Rectal smooth muscle tissue (tissue), 1 donor: ENCODE results near the gene UQCR11.

Experiments
- H3K27ac ChIP-seq: one replicate; pipeline ENCODE4 v1.7.0; 2013; ENCODE audit warnings: low read depth, low read length, inconsistent platforms
- H3K27me3 ChIP-seq: one replicate; pipeline ENCODE4 v1.7.0; 2013; ENCODE audit warnings: low read length; ENCODE audit not compliant: control insufficient read depth, insufficient read depth
- H3K36me3 ChIP-seq: one replicate; pipeline ENCODE4 v1.7.0; 2013; ENCODE audit warnings: low read length; ENCODE audit not compliant: control insufficient read depth, insufficient read depth
- H3K4me1 ChIP-seq: one replicate; pipeline ENCODE4 v1.7.0; 2013; ENCODE audit warnings: low read length; ENCODE audit not compliant: control insufficient read depth, insufficient read depth
- H3K4me3 ChIP-seq: one replicate; pipeline ENCODE4 v1.7.0; 2013; ENCODE audit warnings: low read length
- H3K9ac ChIP-seq: one replicate; pipeline ENCODE4 v1.7.0; 2013; ENCODE audit warnings: low read length

The UQCR11 gene

DNA sequence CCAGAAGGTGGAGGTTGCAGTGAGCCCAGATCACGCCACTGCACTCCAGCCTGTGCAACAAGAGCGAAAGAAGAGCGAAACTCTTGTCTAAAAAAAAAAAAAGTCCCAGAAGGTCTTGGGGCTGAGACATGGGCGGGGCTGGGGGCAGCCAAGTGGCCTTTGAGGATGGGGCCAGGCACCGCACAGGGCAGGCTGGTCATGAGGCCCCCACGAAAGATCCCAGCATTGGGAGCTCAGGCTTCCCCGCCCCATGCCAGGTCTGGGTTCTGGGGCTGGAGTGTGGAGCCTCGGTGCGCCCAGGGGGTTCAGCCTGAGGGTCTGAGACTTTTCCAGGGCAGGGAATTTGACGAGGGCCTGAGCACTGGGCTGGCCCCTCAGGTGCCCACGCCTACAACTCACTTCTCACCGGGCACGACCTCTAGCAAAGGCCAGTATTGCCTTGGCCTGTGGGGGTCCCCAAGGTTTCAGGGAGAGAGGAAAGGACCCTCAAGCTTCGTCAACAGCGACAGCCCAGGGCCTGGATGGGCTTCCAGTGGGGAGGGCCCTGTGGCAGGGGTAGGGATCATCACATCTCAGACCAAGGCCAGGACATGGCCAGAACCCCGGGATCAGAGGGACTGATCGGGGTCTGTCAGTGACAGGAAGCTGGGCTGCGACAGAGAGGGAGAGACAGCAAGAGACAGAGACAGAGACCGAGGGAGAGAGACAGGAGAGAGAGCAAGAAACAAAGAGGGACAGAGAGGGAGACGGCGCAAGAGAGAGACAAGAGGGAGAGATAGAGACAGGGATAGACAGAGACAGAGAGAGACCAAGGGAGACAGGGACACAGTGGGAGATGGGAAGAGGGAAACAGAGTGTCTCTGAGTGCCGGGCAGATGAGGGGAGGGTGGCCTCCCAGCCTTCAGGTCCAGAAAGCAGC lies 29.7 kb downstream of the UQCR11 start:
- no peak overlapping the region for H3K4me3 ChIP-seq
- H3K27me3 ChIP-seq = no peaks in the 10 kb centered on the region
- no peak overlapping the region for H3K27ac ChIP-seq
- peaks cover 11% of the 10 kb centered on the region for H3K36me3 ChIP-seq
- no peaks in the 10 kb centered on the region for H3K4me1 ChIP-seq
- H3K9ac ChIP-seq = no peak overlapping the region

- no peaks in the 10 kb centered on the region for H3K4me1 ChIP-seq
- no peak overlapping the region for H3K4me3 ChIP-seq
- no peaks in the 10 kb centered on the region for H3K27me3 ChIP-seq
- H3K9ac ChIP-seq = no peak overlapping the region
- H3K27ac ChIP-seq = no peak overlapping the region
- H3K36me3 ChIP-seq = peaks cover 8% of the 10 kb centered on the region
Observed at GRCh38 chr19:1574354-1575136, 30.7 kb downstream of the UQCR11 start.

- no peaks in the 10 kb centered on the region for H3K27me3 ChIP-seq
- no peak overlapping the region for H3K27ac ChIP-seq
- H3K36me3 ChIP-seq = peaks cover 8% of the 10 kb centered on the region
- no peak overlapping the region for H3K9ac ChIP-seq
- H3K4me3 ChIP-seq = no peak overlapping the region
- peaks cover 3% of the 10 kb centered on the region for H3K4me1 ChIP-seq
Observed at GRCh38 chr19:1572795-1573194, 32.5 kb downstream of the UQCR11 start.

DNA sequence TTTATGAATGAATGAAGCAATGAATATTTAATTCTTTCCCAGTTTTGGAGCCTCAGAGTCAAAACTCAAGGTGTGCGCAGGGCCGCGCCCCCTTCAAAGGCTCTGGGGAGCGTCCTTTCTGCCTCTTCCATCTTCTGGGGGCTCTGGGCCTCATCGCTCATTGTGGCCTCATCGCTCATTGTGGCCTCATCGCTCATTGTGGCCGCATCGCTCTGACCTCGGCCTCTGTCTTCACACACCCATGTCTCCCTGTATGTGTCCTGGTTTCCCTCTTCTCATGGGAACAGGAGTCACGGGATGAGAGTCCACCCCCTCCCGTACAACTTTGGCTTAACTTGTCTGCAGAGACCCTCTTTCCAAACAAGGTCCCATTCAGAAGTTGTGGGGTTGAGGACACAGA lies 33.9 kb downstream of the UQCR11 start:
- Histone ChIP-seq H3K27me3 (no peaks in the 10 kb centered on the region), H3K36me3 (no peaks in the 10 kb centered on the region), H3K27ac (no peak overlapping the region), H3K9ac (no peak overlapping the region), H3K4me1 (peaks cover 3% of the 10 kb centered on the region), H3K4me3 (no peak overlapping the region)

DNA sequence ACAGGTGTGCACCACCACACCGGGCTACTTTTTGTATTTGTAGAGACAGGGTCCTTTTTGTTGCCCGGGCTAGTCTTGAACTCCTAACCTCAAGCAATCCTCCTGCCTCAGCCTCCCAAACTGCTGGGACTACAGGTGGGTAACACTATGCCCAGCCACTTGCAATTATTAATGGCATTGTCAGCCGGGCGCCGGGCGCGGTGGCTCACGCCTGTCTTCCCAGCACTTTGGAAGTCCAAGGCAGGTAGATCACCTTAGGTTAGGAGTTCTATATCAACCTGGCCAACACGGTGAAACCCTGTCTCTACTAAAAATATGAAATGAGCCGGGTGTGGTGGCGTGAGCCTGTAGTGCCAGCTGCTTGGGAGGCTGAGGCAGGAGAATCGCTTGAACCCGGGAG lies 34.4 kb downstream of the UQCR11 start:
- no peaks in the 10 kb centered on the region for H3K36me3 ChIP-seq
- no peaks in the 10 kb centered on the region for H3K27me3 ChIP-seq
- H3K4me3 ChIP-seq = no peak overlapping the region
- peaks cover 7% of the 10 kb centered on the region for H3K4me1 ChIP-seq
- no peak overlapping the region for H3K9ac ChIP-seq
- no peak overlapping the region for H3K27ac ChIP-seq

DNA sequence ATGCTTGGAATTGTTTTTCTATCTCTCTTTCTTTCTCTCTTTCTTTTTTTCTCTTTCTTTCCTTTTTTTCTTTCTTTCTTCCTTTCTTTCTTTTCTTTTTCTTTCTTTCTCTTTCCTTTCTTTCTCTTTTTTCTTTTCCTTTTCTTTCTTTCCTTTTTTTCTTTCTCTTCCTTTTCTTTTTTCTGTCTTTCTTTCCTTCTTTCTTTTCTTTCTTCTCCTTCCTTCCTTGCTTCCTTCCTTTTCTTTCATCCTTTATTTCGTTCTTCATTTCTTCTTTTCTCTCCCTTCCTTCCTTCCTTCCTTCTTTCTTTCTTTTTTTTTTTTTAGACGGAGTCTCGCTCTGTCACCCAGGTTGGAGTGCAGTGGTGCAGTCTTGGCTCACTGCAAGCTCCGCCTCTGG lies 35.3 kb downstream of the UQCR11 start:
- no peaks in the 10 kb centered on the region for H3K36me3 ChIP-seq
- no peak overlapping the region for H3K9ac ChIP-seq
- no peak overlapping the region for H3K27ac ChIP-seq
- H3K4me1 ChIP-seq = peaks cover 10% of the 10 kb centered on the region
- H3K4me3 ChIP-seq = no peak overlapping the region
- no peaks in the 10 kb centered on the region for H3K27me3 ChIP-seq

DNA sequence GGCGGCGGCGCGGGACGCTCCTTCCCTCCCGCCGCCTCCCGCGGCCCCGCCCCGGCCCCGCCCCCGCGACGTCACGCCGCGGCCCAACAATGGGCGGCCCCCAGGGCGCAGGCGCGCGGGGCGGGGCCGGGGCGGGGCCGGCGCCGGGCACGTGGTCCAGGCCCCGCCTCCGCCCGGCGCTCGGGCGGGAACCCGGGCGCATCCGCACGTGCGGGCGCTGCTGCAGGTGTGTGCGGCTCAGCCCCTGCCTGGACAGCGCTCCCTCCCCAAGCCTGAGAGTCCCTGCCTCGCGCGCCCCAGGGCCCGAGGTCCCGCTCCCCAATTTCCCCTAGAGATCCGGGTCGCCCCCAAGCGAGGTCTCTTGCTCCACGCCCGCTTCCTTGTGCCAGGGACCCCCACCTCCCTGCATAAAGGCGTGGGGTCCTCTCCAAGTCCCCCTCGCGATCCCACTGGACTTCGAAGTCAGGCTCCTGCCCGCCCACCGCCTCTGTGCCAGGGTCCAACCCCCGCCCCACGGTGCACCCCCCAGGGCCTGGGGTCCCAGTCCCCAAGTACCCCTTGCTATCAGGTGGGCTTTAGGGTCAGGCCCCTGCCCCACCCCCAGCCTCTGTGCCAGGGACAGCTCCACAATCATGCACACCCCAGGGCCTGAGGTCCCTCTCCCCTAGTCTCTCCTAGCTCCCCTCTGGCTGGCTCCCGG lies 36.8 kb downstream of the UQCR11 start, which contains the start of gene MEX3D:
Gene MEX3D (minus strand): TSS at position 6 of the 700 bp plus-strand sequence. CDS start 267 bp downstream, outside the sequence.
- peaks cover 10% of the 10 kb centered on the region for H3K4me1 ChIP-seq
- peak within 1 kb of the TSS; percentile 68 for H3K4me3 ChIP-seq
- H3K36me3 ChIP-seq = no peaks in the 10 kb centered on the region
- H3K9ac ChIP-seq = no peak within 1 kb of the TSS
- no peaks in the 10 kb centered on the region for H3K27me3 ChIP-seq
- H3K27ac ChIP-seq = peak within 1 kb of the TSS; percentile 93

- H3K4me3 ChIP-seq = no peak overlapping the region
Observed at GRCh38 chr19:1567848-1568227, 37.4 kb downstream of the UQCR11 start.

GRCh38 chr19:1567116-1567847 lies 38.0 kb downstream of the UQCR11 start:
- Histone ChIP-seq H3K4me1 (peaks cover 10% of the 10 kb centered on the region), H3K27me3 (no peaks in the 10 kb centered on the region), H3K36me3 (no peaks in the 10 kb centered on the region), H3K9ac (peak overlapping the region; percentile 56), H3K27ac (peak overlapping the region; percentile 93), H3K4me3 (peak overlapping the region; percentile 68)

More at GRCh38 chr19:1567848-1568227, 37.4 kb downstream of the UQCR11 start:
- Histone ChIP-seq H3K36me3 (no peaks in the 10 kb centered on the region), H3K9ac (no peak overlapping the region), H3K27me3 (no peaks in the 10 kb centered on the region), H3K4me1 (peaks cover 10% of the 10 kb centered on the region), H3K27ac (no peak overlapping the region)

- peaks cover 10% of the 10 kb centered on the region for H3K4me1 ChIP-seq
- no peaks in the 10 kb centered on the region for H3K27me3 ChIP-seq
- peak overlapping the region; percentile 68 for H3K4me3 ChIP-seq
- peak overlapping the region; percentile 93 for H3K27ac ChIP-seq
- H3K9ac ChIP-seq = peak overlapping the region; percentile 56
- no peaks in the 10 kb centered on the region for H3K36me3 ChIP-seq
Observed at GRCh38 chr19:1566392-1567115, 38.7 kb downstream of the UQCR11 start.

GRCh38 chr19:1563251-1563650 lies 42.0 kb downstream of the UQCR11 start:
- Histone ChIP-seq H3K27ac (no peak overlapping the region), H3K9ac (no peak overlapping the region), H3K4me3 (no peak overlapping the region), H3K27me3 (no peaks in the 10 kb centered on the region), H3K4me1 (peaks cover 7% of the 10 kb centered on the region), H3K36me3 (no peaks in the 10 kb centered on the region)
